ENCODE data around the gene LRRK2.

The LRRK2 gene

GRCh38 chr12:40248585-40249297 is 23.9 kb downstream of the LRRK2 start:
- TF ChIP-seq GATA3 (IDR thresholded peaks at IDR 0.05; ENCODE audit: low read depth, low read length) = no peak
- TF ChIP-seq GATA2 (IDR thresholded peaks at IDR 0.05; ENCODE audit: low read depth, low read length) = no peak

GRCh38 chr12:40253936-40254335 is 29.1 kb downstream of the LRRK2 start:
- TF ChIP-seq GATA2 (IDR thresholded peaks at IDR 0.05; ENCODE audit: low read depth, low read length) (no peak), GATA3 (IDR thresholded peaks at IDR 0.05; ENCODE audit: low read depth, low read length) (no peak)

GRCh38 chr12:40254455-40255085 is 29.8 kb downstream of the LRRK2 start:
- TF ChIP-seq GATA3 (IDR thresholded peaks at IDR 0.05; ENCODE audit: low read depth, low read length) (no peak), GATA2 (IDR thresholded peaks at IDR 0.05; ENCODE audit: low read depth, low read length) (no peak)

GRCh38 chr12:40258371-40258770 is 33.6 kb downstream of the LRRK2 start:
- TF ChIP-seq GATA2 (IDR thresholded peaks at IDR 0.05; ENCODE audit: low read depth, low read length) (no peak), GATA3 (IDR thresholded peaks at IDR 0.05; ENCODE audit: low read depth, low read length) (no peak)

DNA sequence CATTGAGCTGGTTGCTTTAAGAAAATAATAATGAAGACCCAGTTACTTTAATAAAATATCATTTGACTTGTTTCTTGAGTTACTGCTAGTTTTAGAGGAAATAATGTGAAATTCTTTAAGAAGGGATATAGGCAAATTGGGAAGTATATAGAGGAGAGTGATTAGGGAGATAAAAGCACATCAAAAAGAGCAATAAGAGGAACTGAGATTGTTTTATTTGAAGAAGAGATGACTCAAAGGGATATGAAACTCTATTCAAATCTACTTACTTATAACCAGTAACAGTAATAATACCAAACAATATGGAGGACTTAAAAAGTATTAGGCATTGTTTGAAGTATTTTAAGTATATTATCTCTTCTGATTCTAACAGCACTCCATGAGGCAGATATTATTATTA is 37.1 kb downstream of the LRRK2 start:
- TF ChIP-seq GATA3 (IDR thresholded peaks at IDR 0.05; ENCODE audit: low read depth, low read length) (no peak), GATA2 (IDR thresholded peaks at IDR 0.05; ENCODE audit: low read depth, low read length) (no peak)

- TF ChIP-seq GATA2 (IDR thresholded peaks at IDR 0.05; ENCODE audit: low read depth, low read length) (no peak), GATA3 (IDR thresholded peaks at IDR 0.05; ENCODE audit: low read depth, low read length) (no peak)
Measured at GRCh38 chr12:40262657-40263056, 37.9 kb downstream of the LRRK2 start.

DNA sequence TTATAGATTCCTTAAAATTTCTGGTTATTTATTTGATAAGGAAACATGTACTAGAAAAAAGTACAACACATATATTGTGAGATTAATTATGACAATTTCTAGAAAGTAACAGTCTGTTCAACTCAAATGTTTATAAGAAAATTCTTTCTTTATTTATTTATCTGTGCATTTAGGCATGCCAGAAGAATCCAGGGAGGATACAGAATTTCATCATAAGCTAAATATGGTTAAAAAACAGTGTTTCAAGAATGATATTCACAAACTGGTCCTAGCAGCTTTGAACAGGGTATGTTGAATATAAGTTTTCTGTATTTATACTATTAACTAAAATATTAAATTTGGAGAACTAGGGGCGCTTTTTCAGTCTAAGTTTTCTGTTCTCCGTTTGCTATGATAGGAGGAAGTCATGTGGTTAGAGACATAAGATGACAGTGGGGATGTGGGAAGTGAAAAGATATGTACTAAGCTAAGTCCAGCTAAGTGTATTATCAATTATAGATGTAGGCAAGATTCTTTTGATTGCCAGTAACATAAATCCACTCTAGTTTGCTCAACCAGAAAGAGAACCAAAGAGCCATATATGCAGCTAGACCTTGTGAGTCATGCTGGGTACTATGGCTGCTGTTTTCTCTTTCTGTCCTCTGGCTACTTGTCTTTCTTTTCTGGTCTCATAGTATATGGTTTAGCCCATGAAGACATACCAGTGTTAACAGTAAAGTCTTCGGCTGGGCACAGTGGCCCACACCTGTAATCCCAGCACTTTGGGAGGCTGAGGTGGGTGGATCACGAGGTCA is 39.0 kb downstream of the LRRK2 start:
- TF ChIP-seq GATA2 (IDR thresholded peaks at IDR 0.05; ENCODE audit: low read depth, low read length) (no peak), GATA3 (IDR thresholded peaks at IDR 0.05; ENCODE audit: low read depth, low read length) (no peak)

DNA sequence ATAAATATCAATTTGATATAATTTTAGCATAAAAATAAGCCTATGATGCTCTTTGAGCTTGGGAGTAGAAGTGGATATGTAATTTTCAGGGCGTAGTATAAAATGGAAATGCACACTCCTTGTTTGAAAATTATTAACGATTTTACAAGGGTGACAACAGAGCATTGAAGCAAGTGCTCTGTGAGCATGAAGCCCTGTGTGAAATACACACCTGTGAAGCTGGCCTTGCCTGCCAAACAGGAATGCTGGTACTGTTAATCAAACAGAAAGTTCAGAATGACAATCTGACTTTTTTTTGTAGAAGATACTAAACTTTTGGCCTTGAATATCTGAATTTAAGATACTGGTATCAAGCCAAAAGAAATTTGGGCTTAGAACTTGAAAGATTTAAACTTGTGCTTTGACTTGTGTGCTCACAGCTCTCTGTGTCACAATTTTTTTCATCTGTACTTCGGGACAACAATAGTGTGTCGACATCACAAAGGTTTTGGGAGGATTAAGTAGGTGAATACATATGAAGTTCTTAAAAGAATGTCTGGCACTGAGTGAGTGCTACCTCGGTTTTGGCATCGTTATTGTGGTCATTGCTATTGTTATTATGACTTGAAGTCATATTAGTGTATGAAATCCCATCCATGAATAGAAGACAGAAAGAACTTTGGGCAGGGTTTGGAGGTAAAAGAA is 47.3 kb downstream of the LRRK2 start:
- TF ChIP-seq GATA2 (IDR thresholded peaks at IDR 0.05; ENCODE audit: low read depth, low read length) (no peak), GATA3 (IDR thresholded peaks at IDR 0.05; ENCODE audit: low read depth, low read length) (no peak)

GRCh38 chr12:40281791-40282364 is 57.1 kb downstream of the LRRK2 start:
- TF ChIP-seq GATA2 (IDR thresholded peaks at IDR 0.05; ENCODE audit: low read depth, low read length) (no peak), GATA3 (IDR thresholded peaks at IDR 0.05; ENCODE audit: low read depth, low read length) (no peak)

GRCh38 chr12:40286583-40286982 is 61.8 kb downstream of the LRRK2 start:
- no peak for TF ChIP-seq GATA2 (IDR thresholded peaks at IDR 0.05; ENCODE audit: low read depth, low read length)
- TF ChIP-seq GATA3 (IDR thresholded peaks at IDR 0.05; ENCODE audit: low read depth, low read length) = no peak

- TF ChIP-seq GATA3 (IDR thresholded peaks at IDR 0.05; ENCODE audit: low read depth, low read length) = no peak
- no peak for TF ChIP-seq GATA2 (IDR thresholded peaks at IDR 0.05; ENCODE audit: low read depth, low read length)
Measured at GRCh38 chr12:40287369-40287975, 62.7 kb downstream of the LRRK2 start.

GRCh38 chr12:40292788-40293429 is 68.1 kb downstream of the LRRK2 start:
- TF ChIP-seq GATA3 (IDR thresholded peaks at IDR 0.05; ENCODE audit: low read depth, low read length) = no peak
- TF ChIP-seq GATA2 (IDR thresholded peaks at IDR 0.05; ENCODE audit: low read depth, low read length) = no peak

DNA sequence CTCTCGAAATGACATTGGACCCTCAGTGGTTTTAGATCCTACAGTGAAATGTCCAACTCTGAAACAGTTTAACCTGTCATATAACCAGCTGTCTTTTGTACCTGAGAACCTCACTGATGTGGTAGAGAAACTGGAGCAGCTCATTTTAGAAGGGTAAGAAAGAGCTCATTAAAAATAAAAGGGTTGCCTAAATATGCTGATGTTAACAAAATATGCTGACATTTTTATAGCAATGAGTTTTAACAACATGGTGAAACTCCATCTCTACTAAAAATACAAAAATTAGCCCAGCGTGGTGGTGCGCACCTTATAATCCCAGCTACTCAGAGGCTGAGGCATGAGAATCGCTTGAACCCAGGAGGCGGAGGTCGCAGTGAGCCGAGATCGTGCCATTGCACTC is 73.5 kb downstream of the LRRK2 start:
- TF ChIP-seq GATA3 (IDR thresholded peaks at IDR 0.05; ENCODE audit: low read depth, low read length) (no peak), GATA2 (IDR thresholded peaks at IDR 0.05; ENCODE audit: low read depth, low read length) (no peak)

Data from SH-SY5Y (cell line).